Trophoblast cell (in vitro differentiated cells and primary cell): ENCODE measurements around the gene GKN2.

Experiments
- DNase-seq, 2 donors: peaks; one replicate each; pipeline ENCODE4 v3.0.0-alpha.2; 2016
- H2AFZ ChIP-seq: 2 replicates; pipeline ENCODE4 v1.6.1; 2013; ENCODE audit warnings: low read length, moderate library complexity, mild to moderate bottlenecking; ENCODE audit not compliant: insufficient read depth, poor library complexity
- H2AK5ac ChIP-seq: 2 replicates; pipeline ENCODE4 v1.6.1; 2013; ENCODE audit warnings: mild to moderate bottlenecking, low read length
- H2BK120ac ChIP-seq: 2 replicates; pipeline ENCODE4 v1.6.1; 2013; ENCODE audit warnings: low read length, mild to moderate bottlenecking, moderate library complexity; ENCODE audit not compliant: insufficient read depth, poor library complexity
- H2BK12ac ChIP-seq: 2 replicates; pipeline ENCODE4 v1.6.1; 2013; ENCODE audit warnings: mild to moderate bottlenecking, low read length, moderate library complexity
- H2BK5ac ChIP-seq: 2 replicates; pipeline ENCODE4 v1.6.1; 2013; ENCODE audit warnings: low read length, low read depth, moderate library complexity, mild to moderate bottlenecking; ENCODE audit not compliant: poor library complexity
- H3K14ac ChIP-seq: 2 replicates; pipeline ENCODE4 v1.6.1; 2013; ENCODE audit warnings: mild to moderate bottlenecking, low read length
- H3K18ac ChIP-seq: 2 replicates; pipeline ENCODE4 v1.6.1; 2013; ENCODE audit warnings: mild to moderate bottlenecking, low read length
- H3K23ac ChIP-seq: 2 replicates; pipeline ENCODE4 v1.6.1; 2013; ENCODE audit warnings: low read length
- H3K27ac ChIP-seq: 2 replicates; pipeline ENCODE4 v1.5.1; 2013; ENCODE audit warnings: low read depth, mild to moderate bottlenecking, inconsistent platforms, low read length, moderate library complexity
- H3K27me3 ChIP-seq: 2 replicates; pipeline ENCODE4 v1.6.1; 2013; ENCODE audit warnings: inconsistent platforms, mild to moderate bottlenecking, low read length, moderate library complexity; ENCODE audit not compliant: insufficient read depth
- H3K36me3 ChIP-seq, 2 experiments: 1 replicate in 1 of 2; 2 replicates in 1 of 2; pipeline ENCODE4 v1.6.1; 2013; ENCODE audit warnings: low read length in 2 of 2, mild to moderate bottlenecking in 2 of 2, moderate library complexity in 1 of 2; ENCODE audit not compliant: insufficient read depth in 2 of 2, control insufficient read depth in 1 of 2
- H3K4ac ChIP-seq: 2 replicates; pipeline ENCODE4 v1.6.1; 2013; ENCODE audit warnings: low read depth, mild to moderate bottlenecking, low read length, moderate library complexity
- H3K4me1 ChIP-seq, 2 experiments: 1 replicate in 1 of 2; 2 replicates in 1 of 2; pipeline ENCODE4 v1.6.1; 2013; ENCODE audit warnings: low read length in 2 of 2, mild to moderate bottlenecking in 2 of 2, moderate library complexity in 1 of 2; ENCODE audit not compliant: insufficient read depth in 2 of 2, control insufficient read depth in 1 of 2
- H3K4me2 ChIP-seq: 2 replicates; pipeline ENCODE4 v1.6.1; 2013; ENCODE audit warnings: inconsistent platforms, mild to moderate bottlenecking, low read length, moderate library complexity
- H3K4me3 ChIP-seq: 2 replicates; pipeline ENCODE4 v1.5.1; 2013; ENCODE audit warnings: mild to moderate bottlenecking, low read depth, low read length, inconsistent platforms
- H3K79me1 ChIP-seq: one replicate; pipeline ENCODE4 v1.6.1; 2013; ENCODE audit warnings: low read length
- H3K79me2 ChIP-seq: 2 replicates; pipeline ENCODE4 v1.6.1; 2013; ENCODE audit warnings: low read length, mild to moderate bottlenecking; ENCODE audit not compliant: control insufficient read depth, insufficient read depth, poor library complexity
- H3K9ac ChIP-seq: 2 replicates; pipeline ENCODE4 v1.6.1; 2013; ENCODE audit warnings: mild to moderate bottlenecking, low read length
- H3K9me3 ChIP-seq: 2 replicates; pipeline ENCODE4 v1.6.1; 2013; ENCODE audit warnings: low read depth, mild to moderate bottlenecking, control low read depth, inconsistent platforms, low read length; ENCODE audit not compliant: insufficient read depth
- H4K12ac ChIP-seq: 2 replicates; pipeline ENCODE4 v1.6.1; 2013; ENCODE audit warnings: low read depth, mild to moderate bottlenecking, low read length, moderate library complexity
- H4K8ac ChIP-seq: 2 replicates; pipeline ENCODE4 v1.6.1; 2013; ENCODE audit warnings: low read depth, mild to moderate bottlenecking, low read length, moderate library complexity
- H4K91ac ChIP-seq: one replicate; pipeline ENCODE4 v1.6.1; 2013; ENCODE audit warnings: low read depth, mild to moderate bottlenecking, low read length, moderate library complexity
- WGBS: extraction: QIAGEN DNeasy Blood & Tissue Kit; methylation state at CpG from one replicate; pipeline ENCODE4 v1.1.7; 2013; ENCODE audit warnings: missing lambda C conversion rate; ENCODE audit not compliant: insufficient read length, insufficient coverage; ENCODE audit errors: extremely low coverage; 5-methylcytosine and 5-hydroxymethylcytosine counted together

The GKN2 gene

DNA sequence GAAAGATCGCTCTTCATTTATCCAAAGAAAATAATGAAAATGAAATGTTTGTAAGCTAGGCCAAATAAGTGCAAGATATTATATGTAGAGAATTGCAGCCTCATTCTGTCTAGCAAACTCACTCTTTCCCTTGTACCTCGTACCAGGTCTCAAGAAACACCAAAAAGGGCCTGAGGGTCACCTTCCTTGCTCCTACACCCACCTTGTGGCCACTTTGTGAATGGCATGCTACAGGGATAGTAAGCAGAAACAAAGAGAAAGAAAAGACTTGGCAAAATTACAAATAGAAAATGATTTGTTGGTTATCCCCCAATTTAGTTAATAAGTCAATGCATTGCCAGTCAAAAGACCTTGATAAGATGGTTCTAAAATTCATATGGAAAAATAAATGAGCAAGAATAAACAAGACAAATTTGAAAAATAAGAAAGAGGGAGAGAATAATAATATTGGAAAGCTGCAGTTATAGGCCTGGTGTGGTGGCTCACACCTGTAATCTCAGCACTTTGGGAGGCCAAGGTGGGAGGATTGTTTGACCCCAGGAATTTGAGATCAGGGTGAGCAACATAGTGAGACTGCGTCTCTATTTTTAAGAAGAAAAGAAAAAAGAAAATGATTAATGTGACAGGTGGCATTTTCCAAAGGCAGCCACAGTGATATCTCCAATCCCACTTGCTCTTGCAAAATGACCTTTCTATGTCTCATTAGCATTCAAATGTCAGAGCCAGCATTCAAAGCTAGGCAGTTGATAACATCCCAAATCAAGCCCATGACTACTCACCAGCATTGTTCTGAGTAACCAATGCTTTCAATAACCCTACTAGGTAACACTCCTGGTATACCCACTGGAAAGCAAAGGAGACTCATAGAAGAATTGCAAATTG, 42.7 kb downstream of the GKN2 start:
- Histone ChIP-seq H4K91ac (no peak overlapping the region), H3K23ac (no peak overlapping the region), H3K4me1 (peaks cover 0 to 2% of the 10 kb centered on the region in 2 experiments), H3K4ac (no peak overlapping the region), H3K9me3 (peaks cover 1% of the 10 kb centered on the region), H3K9ac (no peak overlapping the region), H3K27ac (no peak overlapping the region), H4K12ac (no peak overlapping the region), H3K36me3 (no peaks in the 10 kb centered on the region), H3K27me3 (no peaks in the 10 kb centered on the region), H3K4me3 (no peak overlapping the region), H2BK12ac (no peak overlapping the region), H3K14ac (no peak overlapping the region), H3K18ac (no peak overlapping the region), H2BK5ac (no peak overlapping the region), H3K4me2 (no peak overlapping the region), H3K79me2 (no peaks in the 10 kb centered on the region), H2AK5ac (no peak overlapping the region), H2BK120ac (no peak overlapping the region), H4K8ac (no peak overlapping the region), H3K79me1 (no peaks in the 10 kb centered on the region), H2AFZ (no peak overlapping the region)
- no CpG with 5 or more reads among the region's 3 CpGs for WGBS
- peak; percentile 66 to 87 for DNase-seq

DNA sequence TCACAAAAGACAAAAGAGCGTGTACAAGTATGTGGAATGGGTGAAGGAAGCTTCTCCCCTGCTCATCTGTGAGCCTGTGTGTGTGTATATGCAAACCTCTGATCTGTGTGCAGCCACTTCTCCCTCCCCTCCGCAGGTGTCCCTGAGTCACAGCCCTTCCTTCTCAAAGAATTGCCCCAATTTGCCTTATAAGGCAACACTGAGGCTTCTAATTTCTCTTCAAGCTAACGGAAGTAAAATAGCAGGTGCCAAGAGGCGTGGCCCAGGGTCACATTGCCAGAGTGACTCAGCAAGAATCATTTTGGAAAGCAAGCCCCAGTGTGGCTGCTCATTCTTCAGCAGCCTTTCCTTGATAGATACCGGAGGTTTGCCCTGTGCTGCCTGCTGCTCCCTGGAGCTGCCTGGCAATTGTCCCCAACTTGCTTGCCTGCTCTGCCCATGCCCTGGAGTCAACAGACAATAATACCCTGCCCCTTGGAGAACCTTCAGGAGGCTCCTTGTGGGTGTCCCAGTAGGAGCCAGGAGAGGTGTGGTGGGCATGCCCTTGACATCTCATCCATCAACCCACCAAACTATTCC, 44.2 kb downstream of the GKN2 start:
- DNase-seq = peak in 1 of 2 donors; percentile 10
- Histone ChIP-seq H3K9ac (no peak overlapping the region), H3K79me2 (no peaks in the 10 kb centered on the region), H3K27me3 (no peaks in the 10 kb centered on the region), H3K79me1 (no peaks in the 10 kb centered on the region), H3K18ac (no peak overlapping the region), H2AK5ac (no peak overlapping the region), H3K4me3 (no peak overlapping the region), H3K27ac (no peak overlapping the region), H4K12ac (no peak overlapping the region), H4K8ac (no peak overlapping the region), H3K4me1 (peaks cover 0 to 2% of the 10 kb centered on the region in 2 experiments), H2AFZ (no peak overlapping the region), H2BK12ac (no peak overlapping the region), H3K23ac (no peak overlapping the region), H3K14ac (no peak overlapping the region), H2BK120ac (no peak overlapping the region), H3K9me3 (peaks cover 1% of the 10 kb centered on the region), H4K91ac (no peak overlapping the region), H3K4me2 (no peak overlapping the region), H2BK5ac (no peak overlapping the region), H3K36me3 (no peaks in the 10 kb centered on the region), H3K4ac (no peak overlapping the region)
- no CpG with 5 or more reads among the region's 5 CpGs for WGBS

DNA sequence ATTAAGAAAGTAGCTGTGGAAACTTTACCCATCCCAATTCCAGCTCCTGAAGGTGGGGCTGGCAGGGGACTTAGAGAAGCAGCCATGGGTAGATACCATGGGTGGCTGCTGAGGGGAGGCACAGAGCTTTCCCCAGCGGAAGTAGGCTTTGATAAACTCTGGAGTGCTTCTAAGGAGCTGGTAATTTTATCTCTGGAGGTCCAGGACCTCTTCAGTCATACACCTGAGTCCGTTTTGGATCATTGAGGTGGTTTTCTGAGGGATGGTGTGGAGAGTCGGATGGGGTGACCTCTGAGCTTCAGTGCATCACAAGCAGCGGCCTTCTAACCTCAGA, 44.8 kb downstream of the GKN2 start:
- no peak overlapping the region for H2AFZ ChIP-seq
- H3K27me3 ChIP-seq = no peaks in the 10 kb centered on the region
- H4K12ac ChIP-seq = no peak overlapping the region
- no peak overlapping the region for H3K14ac ChIP-seq
- no peak overlapping the region for H4K91ac ChIP-seq
- H3K79me1 ChIP-seq = no peaks in the 10 kb centered on the region
- H3K4me1 ChIP-seq = peaks cover 0 to 2% of the 10 kb centered on the region in 2 experiments
- H3K4me3 ChIP-seq = no peak overlapping the region
- no peak overlapping the region for H3K18ac ChIP-seq
- WGBS = no CpG with 5 or more reads among the region's 4 CpGs
- no peak overlapping the region for H3K23ac ChIP-seq
- H2AK5ac ChIP-seq = no peak overlapping the region
- no peak overlapping the region for H4K8ac ChIP-seq
- no peaks in the 10 kb centered on the region for H3K36me3 ChIP-seq
- no peak overlapping the region for H3K4me2 ChIP-seq
- peaks cover 1% of the 10 kb centered on the region for H3K9me3 ChIP-seq
- H3K9ac ChIP-seq = no peak overlapping the region
- no peak overlapping the region for H3K4ac ChIP-seq
- H3K79me2 ChIP-seq = no peaks in the 10 kb centered on the region
- H3K27ac ChIP-seq = no peak overlapping the region
- no peak for DNase-seq
- H2BK5ac ChIP-seq = no peak overlapping the region
- no peak overlapping the region for H2BK12ac ChIP-seq
- no peak overlapping the region for H2BK120ac ChIP-seq

DNA sequence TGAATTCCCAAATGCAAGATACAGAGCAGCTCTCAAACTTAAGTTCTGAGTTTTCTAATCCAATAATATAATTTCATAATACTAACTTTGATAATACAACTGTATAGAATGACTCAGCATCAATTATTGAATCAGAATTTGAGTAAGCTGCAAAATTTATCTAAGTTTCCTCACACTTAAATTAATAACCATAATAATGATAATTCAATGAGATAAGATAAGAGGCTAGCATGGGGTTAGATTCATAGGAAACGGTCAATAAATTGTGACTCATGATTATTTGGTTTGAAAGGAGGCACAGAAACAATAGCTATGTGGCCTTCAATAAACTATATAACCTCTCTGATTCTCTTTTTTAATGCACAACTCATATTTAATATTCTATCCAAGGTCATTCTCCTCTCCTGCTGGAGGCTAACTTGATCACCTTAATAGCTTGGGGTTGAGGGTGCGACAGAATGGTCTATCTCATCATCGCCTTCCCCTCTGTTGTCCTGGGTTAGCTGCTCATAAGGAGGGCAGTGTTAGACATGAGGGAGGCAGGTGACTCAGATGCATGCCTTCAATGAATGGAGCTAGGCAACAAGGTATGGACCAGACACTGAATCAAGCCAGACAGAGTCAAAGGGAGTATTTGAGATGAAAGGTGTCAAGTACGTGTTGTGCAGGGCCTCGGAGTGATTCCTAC, 45.3 kb downstream of the GKN2 start:
- Histone ChIP-seq H2AK5ac (no peak overlapping the region), H3K18ac (no peak overlapping the region), H3K36me3 (no peaks in the 10 kb centered on the region), H3K14ac (no peak overlapping the region), H3K9me3 (peaks cover 1% of the 10 kb centered on the region), H2BK5ac (no peak overlapping the region), H2BK120ac (no peak overlapping the region), H3K23ac (no peak overlapping the region), H3K4me1 (peaks cover 0 to 2% of the 10 kb centered on the region in 2 experiments), H3K79me2 (no peaks in the 10 kb centered on the region), H4K91ac (no peak overlapping the region), H3K9ac (no peak overlapping the region), H3K27me3 (no peaks in the 10 kb centered on the region), H3K4ac (no peak overlapping the region), H3K4me3 (no peak overlapping the region), H2BK12ac (no peak overlapping the region), H4K8ac (no peak overlapping the region), H3K4me2 (no peak overlapping the region), H4K12ac (no peak overlapping the region), H3K79me1 (no peaks in the 10 kb centered on the region), H3K27ac (no peak overlapping the region), H2AFZ (no peak overlapping the region)
- no CpG with 5 or more reads among the region's 5 CpGs for WGBS
- no peak for DNase-seq
